Panc1 (cell line): ENCODE results near the gene TTC23. TPM values are rescaled to one million over a fixed set of nuclear protein-coding genes. Genes with fewer than 3 reads are reported as not detected.

Experiments
- ATAC-seq: fragments of 200-7000 bp; cut with Tn5 transposase; 2 replicates; pipeline ENCODE4 v1.9.1; 2020; ENCODE audit warnings: mild to moderate bottlenecking, moderate library complexity
- BruUV-seq: library from RNA; stranded (reverse); fragments of 400-500 nt; replicated peaks from 2 replicates; lab custom pipeline; 2021; lab: Mats Ljungman, UMichigan
- CTCF ChIA-PET: fragments of 300-600 bp; sonication (Branson Sonifier 250); formaldehyde crosslinking; loops from one replicate; lab custom pipeline; 2022; ENCODE audit warnings: antibody characterized with exemption; lab: Charles Lee
- POLR2A ChIA-PET: fragments of 300-600 bp; sonication (Branson Sonifier 250); formaldehyde crosslinking; loops from one replicate; lab custom pipeline; 2022; ENCODE audit warnings: antibody characterized with exemption; lab: Charles Lee
- DNase-seq: peaks from one replicate; pipeline ENCODE4 v3.0.0-alpha.2; 2010; ENCODE audit warnings: low read depth, low spot score
- H3K27ac ChIP-seq: 2 replicates; pipeline ENCODE4 v1.5.1; 2011; ENCODE audit warnings: mild to moderate bottlenecking, low read length, inconsistent platforms
- H3K27me3 ChIP-seq: fragments of 200-500 bp; sonication (Bioruptor generic); 2 replicates; pipeline ENCODE4 v1.6.0; 2014; ENCODE audit warnings: low read length, inconsistent platforms; ENCODE audit not compliant: control insufficient read depth, insufficient read depth
- H3K36me3 ChIP-seq: fragments of 200-500 bp; sonication (Bioruptor generic); 2 replicates; pipeline ENCODE4 v1.5.1; 2014; ENCODE audit warnings: inconsistent platforms, mild to moderate bottlenecking, low read length, moderate library complexity; ENCODE audit not compliant: control insufficient read depth, insufficient read depth
- H3K4me1 ChIP-seq: 2 replicates; pipeline ENCODE4 v1.5.1; 2011; ENCODE audit warnings: inconsistent platforms, mild to moderate bottlenecking, low read length, moderate library complexity; ENCODE audit not compliant: control insufficient read depth, insufficient read depth
- H3K4me3 ChIP-seq, 2 experiments: 2 replicates each; pipeline ENCODE4 v1.5.1; 2011 to 2012; ENCODE audit warnings: low read depth in 2 of 2, low read length in 2 of 2, mild to moderate bottlenecking in 2 of 2, inconsistent platforms in 1 of 2, moderate library complexity in 1 of 2
- H3K9me3 ChIP-seq: fragments of 200-500 bp; sonication (Bioruptor generic); 2 replicates; pipeline ENCODE4 v1.5.1; 2014; ENCODE audit warnings: low read depth, mild to moderate bottlenecking, inconsistent platforms, low read length, moderate library complexity; ENCODE audit not compliant: control insufficient read depth, insufficient read depth
- CTCF ChIP-seq: fragments of 450-650 bp; IDR thresholded peaks from 2 replicates; pipeline ENCODE4 v1.5.1; 2017; ENCODE audit warnings: mild to moderate bottlenecking
- POLR2AphosphoS5 ChIP-seq: IDR thresholded peaks from 2 replicates; pipeline ENCODE4 v1.6.1; 2012; ENCODE audit warnings: mild to moderate bottlenecking, low read depth, low read length, moderate library complexity
- REST ChIP-seq, 2 experiments: IDR thresholded peaks; 2 replicates each; pipeline ENCODE4 v1.6.1; 2011 to 2012; ENCODE audit warnings: low read depth in 2 of 2, control low read depth in 1 of 2, low read length in 1 of 2, mild to moderate bottlenecking in 1 of 2, moderate library complexity in 1 of 2; ENCODE audit not compliant: insufficient read depth in 1 of 2
- SIN3A ChIP-seq: IDR thresholded peaks from 2 replicates; pipeline ENCODE4 v1.6.1; 2012; ENCODE audit warnings: low read depth, mild to moderate bottlenecking, low read length, moderate library complexity, borderline replicate concordance; ENCODE audit not compliant: insufficient read depth
- TCF7L2 ChIP-seq: IDR thresholded peaks from 2 replicates; pipeline ENCODE4 v1.6.1; 2011; ENCODE audit warnings: mild to moderate bottlenecking, low read depth, low read length, inconsistent platforms
- in situ Hi-C: cut with HindIII; loops from 2 replicates; pipeline ENCODE4 v1.10.0; 2016; ENCODE audit warnings: low sequenced_read_pairs, low pct_unique_long_range_greater_than_20kb
- intact Hi-C: fragments of 100-400 bp; cut with micrococcal nuclease; formaldehyde crosslinking; loops from one replicate; pipeline ENCODE4 v1.10.0; 2022; ENCODE audit not compliant: unreplicated experiment
- total RNA-seq: library from RNA; stranded (reverse); gene quantifications from one replicate; pipeline ENCODE4 v1.2.1, GENCODE V29; 2021; ENCODE audit not compliant: unreplicated experiment

Gene TTC23
- total RNA-seq, 1 experiment from 2014 or later: 21.7 TPM

- intact Hi-C loops (no loop called here), in situ Hi-C loops (no loop called here)
- Histone ChIP-seq H3K27ac (peak overlapping the region; percentile 92), H3K27me3 (no peaks in the 10 kb centered on the region), H3K4me3 (peak overlapping the region; percentile 21 to 32), H3K9me3 (no peaks in the 10 kb centered on the region), H3K4me1 (peaks cover 38% of the 10 kb centered on the region), H3K36me3 (peaks cover 3% of the 10 kb centered on the region; the same call in 1 of the 2 replicates)
- no peak for ATAC-seq
- BruUV-seq: no TSS peak
- TF ChIP-seq REST (IDR thresholded peaks at IDR 0.05; ENCODE audit: insufficient read depth in 1 of 2, low read depth in 2 of 2, low read length in 1 of 2) (no peak), SIN3A (no peak), TCF7L2 (no peak), POLR2AphosphoS5 (no peak), CTCF (no peak)
- no peak for DNase-seq
- POLR2A ChIA-PET: no interaction called here
- CTCF ChIA-PET: interaction anchor here (0.6 kb wide), 1 partner anchor 683 kb away, joined by 3 read pairs; no protein-coding TSS in a partner anchor
Measured at GRCh38 chr15:99122831-99123712, 126.3 kb downstream of the TTC23 start.

GRCh38 chr15:99121691-99122410 is 127.5 kb downstream of the TTC23 start:
- BruUV-seq: no TSS peak
- intact Hi-C loops: no loop called here

More at GRCh38 chr15:99121691-99122410, 127.5 kb downstream of the TTC23 start:
- Histone ChIP-seq H3K36me3 (no peaks in the 10 kb centered on the region; the same call in 1 of the 2 replicates), H3K9me3 (no peaks in the 10 kb centered on the region), H3K27ac (peak overlapping the region; percentile 92), H3K4me1 (peaks cover 38% of the 10 kb centered on the region), H3K4me3 (no peak overlapping the region), H3K27me3 (no peaks in the 10 kb centered on the region)
- CTCF ChIA-PET: no interaction called here
- in situ Hi-C loops: no loop called here
- no peak for ATAC-seq
- POLR2A ChIA-PET: no interaction called here
- TF ChIP-seq POLR2AphosphoS5 (no peak), TCF7L2 (no peak), CTCF (no peak), REST (IDR thresholded peaks at IDR 0.05; ENCODE audit: insufficient read depth in 1 of 2, low read depth in 2 of 2, low read length in 1 of 2) (no peak), SIN3A (no peak)
- DNase-seq: no peak
